ENCODE measurements around the gene MGAT4D. TPM values are rescaled to one million over a fixed set of nuclear protein-coding genes. Genes with fewer than 3 reads are reported as not detected.

The MGAT4D gene
- polyA plus RNA-seq, 1 of the 3 experiments (the other 2 are of a cell fraction): not detected

GRCh38 chr4:140483445-140483844 lies 14.6 kb downstream of the MGAT4D start:
- DNase-seq: no peak
- TF ChIP-seq NRF1 (IDR thresholded peaks at IDR 0.05; ENCODE audit: low read depth, low read length) (no peak), MAX (IDR thresholded peaks at IDR 0.05; ENCODE audit: low read depth) (no peak), ELF1 (IDR thresholded peaks at IDR 0.05) (no peak)
- no peaks in the 10 kb centered on the region for H3K9me2 ChIP-seq
- WGBS (ENCODE audit: low lambda C conversion rate): 40% methylated on average over 4 of the region's 4 CpGs
- no peak overlapping the region for H3K9ac ChIP-seq
- H3K9me3 ChIP-seq: no peaks in the 10 kb centered on the region
- H3K27me3 ChIP-seq (ENCODE audit: insufficient read depth): no peaks in the 10 kb centered on the region
- CTCF ChIA-PET: no interaction called here
- POLR2A ChIA-PET: no interaction called here
- H2AFZ ChIP-seq (ENCODE audit: low read depth): no peak overlapping the region
- H3K36me3 ChIP-seq (replicated peaks in 1 of 2; ENCODE audit: control insufficient read depth in 1 of 2, insufficient read depth in 2 of 2, low read length in 1 of 2): no peaks in the 10 kb centered on the region
- no peak overlapping the region for H3K27ac ChIP-seq (ENCODE audit: low read depth in 2 of 2, low read length in 1 of 2)
- H3K79me2 ChIP-seq (ENCODE audit: insufficient read depth): no peaks in the 10 kb centered on the region
- no peaks in the 10 kb centered on the region for H3F3A ChIP-seq (replicated peaks; ENCODE audit: insufficient read depth)
- H4K20me1 ChIP-seq (ENCODE audit: insufficient read depth): no peaks in the 10 kb centered on the region
- no peak overlapping the region for H3K4me2 ChIP-seq
- no peak overlapping the region for H3K4me3 ChIP-seq (ENCODE audit: low read depth in 2 of 2, low read length in 1 of 2)
- H3K4me1 ChIP-seq (ENCODE audit: control insufficient read depth in 1 of 2, insufficient read depth in 2 of 2, low read depth in 1 of 2, low read length in 1 of 2): no peaks in the 10 kb centered on the region

GRCh38 chr4:140472156-140472555 lies 25.9 kb downstream of the MGAT4D start:
- no peak overlapping the region for H2AFZ ChIP-seq (ENCODE audit: low read depth)
- H3K4me1 ChIP-seq (ENCODE audit: control insufficient read depth in 1 of 2, insufficient read depth in 2 of 2, low read depth in 1 of 2, low read length in 1 of 2): no peaks in the 10 kb centered on the region; a peak in 1 of 4 replicates
- H3K79me2 ChIP-seq (ENCODE audit: insufficient read depth): no peaks in the 10 kb centered on the region
- H4K20me1 ChIP-seq (ENCODE audit: insufficient read depth): no peaks in the 10 kb centered on the region
- no peaks in the 10 kb centered on the region for H3K36me3 ChIP-seq (replicated peaks in 1 of 2; ENCODE audit: control insufficient read depth in 1 of 2, insufficient read depth in 2 of 2, low read length in 1 of 2)
- H3K27ac ChIP-seq (ENCODE audit: low read depth in 2 of 2, low read length in 1 of 2): peak overlapping the region in 1 of 2 experiments; percentile 22; a peak in 1 of 4 replicates
- DNase-seq: no peak
- H3F3A ChIP-seq (replicated peaks; ENCODE audit: insufficient read depth): no peaks in the 10 kb centered on the region
- no peaks in the 10 kb centered on the region for H3K9me2 ChIP-seq
- no peak overlapping the region for H3K4me2 ChIP-seq
- CTCF ChIA-PET: interaction anchor here (0.6 to 1.2 kb wide), 2 partner anchors 44 to 138 kb away, joined by 3 read pairs; no protein-coding TSS in a partner anchor
- H3K27me3 ChIP-seq (ENCODE audit: insufficient read depth): peaks cover 7% of the 10 kb centered on the region; the same call in 1 of the 2 replicates
- no peaks in the 10 kb centered on the region for H3K9me3 ChIP-seq
- no peak overlapping the region for H3K4me3 ChIP-seq (ENCODE audit: low read depth in 2 of 2, low read length in 1 of 2)
- WGBS (ENCODE audit: low lambda C conversion rate): 46% methylated on average over 2 of the region's 2 CpGs
- TF ChIP-seq TCF12 (IDR thresholded peaks at IDR 0.05): no peak
- no peak for TF ChIP-seq MEF2A (IDR thresholded peaks at IDR 0.05; ENCODE audit: borderline replicate concordance, low read depth)
- TF ChIP-seq MAX (IDR thresholded peaks at IDR 0.05; ENCODE audit: low read depth): no peak
- TF ChIP-seq MXI1 (IDR thresholded peaks at IDR 0.05; ENCODE audit: low read depth, low read length): no peak
- no peak for TF ChIP-seq GATA2 (CRISPR knock-in tag; IDR thresholded peaks at IDR 0.05)
- TF ChIP-seq CTCF (IDR thresholded peaks at IDR 0.05): no peak
- TF ChIP-seq CHD2 (IDR thresholded peaks at IDR 0.05; ENCODE audit: low read length, partially characterized antibody): no peak
- no peak for TF ChIP-seq ZBTB33 (IDR thresholded peaks at IDR 0.05; ENCODE audit: borderline replicate concordance, low read depth)
- TF ChIP-seq NRF1 (IDR thresholded peaks at IDR 0.05; ENCODE audit: low read depth, low read length): no peak
- no peak for TF ChIP-seq GABPA (IDR thresholded peaks at IDR 0.05; ENCODE audit: low read depth)
- no peak for TF ChIP-seq PBX3 (IDR thresholded peaks at IDR 0.05)
- TF ChIP-seq TEAD4 (IDR thresholded peaks at IDR 0.05; ENCODE audit: borderline replicate concordance, insufficient read depth): no peak
- TF ChIP-seq FOXJ3 (CRISPR knock-in tag; IDR thresholded peaks at IDR 0.05): no peak
- TF ChIP-seq REST (IDR thresholded peaks at IDR 0.05; ENCODE audit: low read depth, low read length): no peak
- TF ChIP-seq FOXM1 (IDR thresholded peaks at IDR 0.05; ENCODE audit: low read depth): no peak
- no peak for TF ChIP-seq JUND (IDR thresholded peaks at IDR 0.05)
- H3K9ac ChIP-seq: no peak overlapping the region
- POLR2A ChIA-PET: no interaction called here
